HG03139 (cell line): ENCODE data around the gene NXNL2.

Experiments
- ATAC-seq: cut with Tn5 transposase; IDR thresholded peaks from one replicate; pipeline ENCODE4 v1.9.1; 2021; ENCODE audit not compliant: unreplicated experiment

NXNL2 gene

DNA sequence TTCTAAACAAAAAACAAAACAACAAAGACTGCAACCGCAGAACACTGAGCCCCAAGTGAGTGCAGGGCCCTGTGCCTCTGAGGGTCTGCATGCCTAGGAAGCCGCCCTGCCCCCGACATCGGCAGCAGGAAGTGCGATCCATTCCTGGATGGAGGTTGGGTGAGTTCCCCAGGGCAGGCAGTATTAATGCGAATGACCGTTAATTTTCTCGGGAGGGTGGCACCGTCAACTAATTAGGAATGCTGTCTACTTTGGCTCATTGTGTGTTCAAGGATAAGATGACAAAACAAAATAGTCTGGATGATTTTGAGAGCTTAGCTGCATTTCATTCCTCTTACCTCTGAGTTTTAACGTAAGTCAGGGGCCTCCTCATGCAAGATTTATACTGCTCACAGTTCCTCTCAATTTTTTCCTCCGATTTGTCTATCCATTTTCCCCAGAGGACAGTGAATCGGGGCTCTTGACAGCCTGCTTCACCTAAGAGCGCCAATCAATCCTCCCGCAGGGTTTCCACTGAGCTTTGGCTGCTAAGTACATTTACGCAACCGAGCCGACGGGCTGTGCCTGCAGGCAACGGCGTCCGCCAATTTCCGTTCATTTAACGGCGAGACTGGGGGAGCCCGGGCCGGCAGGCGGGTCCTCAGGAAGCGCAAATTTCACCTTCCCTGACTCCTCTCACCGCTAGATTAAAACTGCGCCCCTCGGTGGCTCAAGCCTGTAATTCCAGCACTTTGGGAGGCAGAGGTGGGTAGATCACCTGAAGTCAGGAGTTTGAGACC, 2.9 kb upstream of the NXNL2 start:
- no peak for ATAC-seq

DNA sequence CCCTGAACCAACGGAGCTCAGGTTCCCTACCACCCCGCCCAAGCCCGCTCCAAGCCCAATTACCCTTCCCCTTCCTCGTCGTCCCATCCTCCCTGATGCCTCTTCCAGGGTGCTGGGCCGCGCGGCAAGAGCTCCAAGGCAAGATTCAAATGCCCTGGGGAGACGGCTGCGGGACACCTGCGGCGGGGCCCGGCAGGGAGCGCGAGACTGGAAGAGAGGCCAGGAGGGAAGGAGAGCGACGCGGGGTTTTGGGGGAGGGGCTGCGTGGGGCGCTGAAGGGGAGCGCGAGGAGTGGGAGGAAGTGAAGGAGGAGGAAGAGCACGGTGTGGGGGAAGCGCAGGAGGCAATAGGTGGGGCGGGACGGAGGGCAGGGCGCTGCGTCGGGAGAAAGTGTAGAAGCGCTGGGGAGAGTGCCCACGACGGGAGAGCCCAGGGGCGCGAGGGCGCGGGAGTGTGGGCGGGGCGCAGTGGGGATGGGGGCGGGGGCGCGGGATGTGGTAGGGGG, 975 bp upstream of the NXNL2 start:
- ATAC-seq: no peak

- ATAC-seq: no peak
Observed at GRCh38 chr9:88535226-88536022, 446 bp downstream of the NXNL2 start.

- ATAC-seq: no peak
Observed at GRCh38 chr9:88536023-88536324, 996 bp downstream of the NXNL2 start.

DNA sequence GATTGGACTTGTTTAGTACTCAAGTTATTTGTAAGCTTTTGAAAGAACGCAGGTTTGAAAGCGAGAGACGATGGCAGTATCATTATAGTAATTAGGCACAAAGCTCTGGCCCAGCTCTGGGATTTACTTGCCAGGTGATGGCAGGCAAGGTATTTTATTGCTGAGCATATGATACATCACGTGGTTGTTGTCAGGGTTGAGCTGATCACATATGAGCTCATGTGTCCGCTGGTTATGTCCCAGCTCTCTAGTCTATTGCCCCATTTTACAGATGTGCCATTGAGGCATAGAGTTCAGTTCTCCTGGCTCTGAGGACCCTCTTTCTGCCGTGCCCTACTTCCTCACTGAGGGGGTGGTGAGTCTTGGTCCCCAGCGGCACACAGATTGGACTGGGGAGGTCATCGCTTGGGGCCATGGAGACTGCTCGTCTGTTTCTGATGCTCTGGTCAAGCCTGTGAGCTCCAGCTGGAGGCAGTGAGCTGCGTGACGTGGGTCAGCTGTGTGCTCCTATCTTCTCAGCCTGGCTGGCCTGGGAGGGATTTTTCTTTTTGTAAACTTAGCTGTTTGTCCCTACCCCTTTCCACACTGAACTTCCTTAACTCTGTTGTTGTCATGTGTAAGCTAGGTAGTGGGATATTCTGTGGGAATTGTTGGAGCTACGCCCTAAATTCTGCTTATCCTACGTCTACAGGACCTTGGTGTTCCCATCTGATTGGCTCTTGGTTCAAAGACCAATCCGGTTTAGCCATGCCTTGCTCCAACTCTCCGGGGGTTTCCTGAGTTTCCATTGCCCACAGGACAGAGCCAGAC, 2.2 kb downstream of the NXNL2 start:
- ATAC-seq: no peak

- ATAC-seq: no peak
Observed at GRCh38 chr9:88537761-88538091, 2.7 kb downstream of the NXNL2 start.

- no peak for ATAC-seq
Observed at GRCh38 chr9:88538311-88539085, 3.5 kb downstream of the NXNL2 start.

GRCh38 chr9:88539246-88539645, 4.3 kb downstream of the NXNL2 start:
- no peak for ATAC-seq

- ATAC-seq: no peak
Observed at GRCh38 chr9:88540251-88540763, 5.3 kb downstream of the NXNL2 start.

- no peak for ATAC-seq
Observed at GRCh38 chr9:88544245-88544644, 9.3 kb downstream of the NXNL2 start.

DNA sequence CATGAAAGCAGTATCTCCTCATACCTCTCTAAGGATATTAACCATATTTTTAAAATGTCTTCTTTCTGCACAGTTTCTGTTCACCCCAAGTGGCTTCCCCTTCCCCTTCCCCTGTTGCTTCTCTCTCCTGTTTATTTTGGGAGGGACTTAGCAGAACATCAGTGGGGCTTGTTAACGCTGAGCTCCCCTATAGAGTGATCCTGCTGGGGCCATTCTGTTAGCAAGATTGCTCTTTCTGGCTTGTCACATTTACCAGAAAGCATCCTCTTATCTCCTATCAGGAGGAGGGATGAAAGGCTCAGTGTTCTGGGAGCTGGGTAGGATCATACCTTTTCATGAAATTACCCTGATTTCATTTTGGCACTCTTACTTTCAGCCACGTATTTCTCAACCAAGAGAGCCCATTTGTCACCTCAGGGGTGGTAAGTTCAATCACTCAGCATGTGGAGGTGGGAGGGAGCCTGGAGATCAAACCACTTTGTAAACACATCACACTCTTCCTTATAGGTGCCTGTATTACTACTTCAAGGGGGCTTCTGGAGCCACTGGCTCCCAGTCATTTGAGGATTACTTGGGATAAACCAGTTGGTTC, 16.7 kb downstream of the NXNL2 start:
- ATAC-seq: no peak

GRCh38 chr9:88553350-88553749, 18.4 kb downstream of the NXNL2 start:
- ATAC-seq: no peak

DNA sequence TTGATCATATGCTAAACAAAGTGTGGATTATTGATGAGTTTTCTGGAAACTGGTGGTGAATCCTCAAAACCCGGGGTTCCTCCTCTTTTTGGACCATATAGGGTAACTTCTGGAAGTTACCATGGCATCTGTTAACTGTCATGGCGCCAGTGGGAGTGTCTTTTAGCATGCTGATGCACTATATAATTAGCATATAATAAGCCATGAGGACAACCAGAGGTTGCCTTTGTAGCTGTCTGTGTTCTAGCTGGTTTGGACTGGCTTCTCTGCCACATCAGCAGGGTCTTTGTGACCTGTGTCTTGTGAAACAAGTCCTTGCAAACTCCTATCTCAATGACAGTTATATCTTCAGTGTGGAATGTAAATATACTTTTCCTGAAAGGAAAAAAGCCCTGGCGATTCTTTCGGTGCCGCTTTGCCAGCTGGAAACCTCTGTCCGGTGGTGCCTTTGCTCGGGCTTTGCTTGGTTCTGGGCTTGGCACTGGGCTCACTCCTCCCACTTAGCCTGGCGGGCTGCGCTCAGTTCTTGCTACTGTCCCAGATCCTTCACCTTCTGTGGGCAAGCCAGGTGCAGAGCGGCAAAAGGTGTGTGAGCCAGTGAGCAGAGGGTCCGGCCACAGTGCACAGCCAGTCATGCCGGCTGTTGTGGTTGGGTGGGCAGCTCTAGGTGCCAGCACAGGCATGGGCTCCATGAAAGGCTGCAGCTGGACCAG, 20.4 kb downstream of the NXNL2 start:
- no peak for ATAC-seq

DNA sequence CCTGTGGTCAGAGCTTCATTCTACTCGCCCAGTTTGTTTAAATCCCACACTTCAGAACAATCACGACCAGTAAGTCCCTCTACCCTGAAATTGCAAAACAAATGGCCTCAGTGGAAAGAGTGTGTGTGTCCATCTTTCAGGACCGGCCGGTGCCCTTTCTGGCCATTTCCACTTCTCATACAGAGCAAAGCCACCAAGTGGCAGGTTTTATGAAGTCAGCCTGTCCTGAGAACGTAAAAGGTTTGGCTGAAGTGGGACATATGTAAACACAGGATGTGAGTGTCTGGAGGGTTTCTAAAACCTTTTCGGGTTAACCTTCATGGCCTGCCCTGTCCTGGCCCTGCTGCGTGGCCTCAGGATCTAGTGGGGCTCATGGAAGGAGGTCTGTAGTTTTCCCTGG, 24.7 kb downstream of the NXNL2 start:
- ATAC-seq: no peak

- ATAC-seq: no peak
Observed at GRCh38 chr9:88567870-88568269, 32.9 kb downstream of the NXNL2 start.

DNA sequence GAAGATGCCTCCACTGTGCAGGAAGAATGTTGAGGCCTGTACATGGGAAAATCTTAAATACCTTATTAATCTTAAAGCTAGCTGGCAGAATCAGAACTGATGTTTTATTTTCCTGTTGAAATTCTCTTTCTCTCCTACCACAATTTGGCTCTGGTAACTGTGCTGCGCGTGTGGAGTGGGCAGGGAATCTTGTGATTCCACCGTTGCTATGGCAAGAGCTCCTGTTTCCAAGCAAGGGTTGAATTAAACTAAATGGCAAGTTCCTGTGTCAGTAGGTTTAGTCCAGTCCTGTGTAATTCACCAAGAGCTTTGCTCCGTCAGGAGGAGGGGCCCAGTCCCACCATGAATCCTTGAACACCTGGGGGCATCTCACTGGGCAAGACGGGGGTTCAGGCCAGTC, 36.4 kb downstream of the NXNL2 start:
- no peak for ATAC-seq

DNA sequence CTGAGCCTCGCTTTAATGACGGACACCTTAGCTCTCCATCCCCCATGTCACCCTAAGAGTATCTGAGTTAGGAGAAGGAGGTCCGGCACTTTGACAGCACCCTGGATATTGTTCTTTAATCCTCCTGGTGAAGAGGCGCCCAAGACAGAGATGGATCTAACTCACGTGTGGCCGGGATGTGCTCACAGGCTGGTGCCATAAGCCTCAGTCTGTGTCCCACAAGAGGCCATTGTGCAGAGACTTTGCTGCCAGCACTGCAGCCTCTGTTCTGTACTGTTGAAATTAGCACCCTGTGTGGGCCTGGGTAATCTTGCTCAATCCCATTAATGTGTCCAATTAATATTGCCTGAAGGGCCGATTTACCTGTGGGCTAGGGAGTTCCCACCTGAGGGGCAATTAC, 37.7 kb downstream of the NXNL2 start:
- no peak for ATAC-seq

DNA sequence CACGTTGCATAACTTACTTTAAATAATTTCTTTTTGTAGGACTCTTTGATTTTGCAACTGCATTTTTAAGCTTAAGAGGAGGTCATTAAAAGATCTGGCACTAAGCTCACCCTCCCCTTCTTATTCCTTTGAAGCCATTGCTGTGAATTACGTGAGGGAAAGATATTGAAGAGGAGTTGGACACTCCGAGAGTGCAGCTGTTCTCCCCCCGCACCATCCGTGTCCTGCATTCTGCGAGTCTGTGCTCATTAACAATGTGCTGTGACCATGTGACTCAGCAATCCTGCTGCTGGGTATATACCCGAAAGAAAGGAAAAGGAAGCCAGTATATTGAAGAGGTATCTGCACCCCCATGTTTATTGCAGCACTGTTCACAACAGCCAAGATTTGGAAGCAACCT, 40.0 kb downstream of the NXNL2 start:
- ATAC-seq: no peak

DNA sequence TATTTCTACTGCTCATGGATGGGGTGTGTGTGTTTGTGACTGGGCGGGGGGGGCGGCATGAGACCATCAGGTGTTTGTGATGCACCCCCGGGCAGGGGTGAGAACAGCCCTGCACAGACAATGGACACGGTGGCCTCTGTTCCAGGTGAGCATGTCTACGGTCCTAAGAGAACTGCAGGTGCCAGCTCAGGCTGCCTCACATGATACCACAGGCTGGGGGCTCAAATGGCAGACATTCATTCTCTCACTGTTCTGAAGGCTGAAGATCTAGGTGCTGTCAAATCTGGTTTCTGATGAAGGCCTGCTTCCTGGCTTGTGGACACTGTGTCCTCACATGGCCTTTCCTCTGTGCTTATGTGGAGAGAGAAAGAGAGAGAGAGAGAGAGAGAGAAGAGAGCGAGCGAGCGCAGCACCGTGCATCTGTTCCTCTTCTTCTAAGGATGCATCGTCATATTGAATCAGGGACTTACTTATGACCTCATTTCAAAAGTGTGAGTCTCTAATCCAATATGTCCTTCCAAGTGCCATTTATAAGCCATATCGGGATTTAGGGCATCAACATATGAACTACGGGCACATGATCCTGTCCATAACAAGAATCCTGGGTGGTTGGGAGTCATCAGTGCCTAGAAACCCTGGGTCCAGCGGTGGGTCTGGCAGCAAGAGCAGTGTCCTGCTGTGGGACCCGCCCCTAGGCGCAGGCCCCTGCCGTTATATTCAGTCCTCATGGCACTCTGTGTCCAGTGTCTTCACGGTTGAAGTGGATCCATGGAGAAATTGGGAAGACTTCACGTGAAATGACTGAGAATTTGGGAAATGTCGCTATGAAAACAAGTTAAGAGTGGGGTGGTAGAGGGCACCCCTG, 42.5 kb downstream of the NXNL2 start:
- ATAC-seq: no peak
